Thyroid gland (tissue), 4 donors: ENCODE results near the gene MSANTD4. TPM values are rescaled to one million over a fixed set of nuclear protein-coding genes. Genes with fewer than 3 reads are reported as not detected.

ENCODE experiments used
- DNase-seq, 2 donors: peaks; one replicate each; pipeline ENCODE4 v3.0.0-alpha.2; 2019
- H3K27ac ChIP-seq, 3 donors: fragments of 200-600 bp; sonication (generic); 1 replicate in 2 of 3; 2 replicates in 1 of 3; pipeline ENCODE4 v1.5.1; 2016 to 2019; ENCODE audit warnings: mild to moderate bottlenecking in 1 of 3, moderate library complexity in 1 of 3
- H3K27me3 ChIP-seq: fragments of 200-600 bp; sonication (generic); one replicate; pipeline ENCODE4 v1.5.1; 2019
- H3K36me3 ChIP-seq, 2 donors: fragments of 200-600 bp; sonication (generic); one replicate each; pipeline ENCODE4 v1.5.1; 2016 to 2019
- H3K4me1 ChIP-seq, 2 donors: fragments of 200-600 bp; sonication (generic); one replicate each; pipeline ENCODE4 v1.5.1; 2017 to 2019
- H3K4me3 ChIP-seq, 3 donors: fragments of 200-600 bp; sonication (generic); replicated peaks in 1 of 3; 1 replicate in 2 of 3; 2 replicates in 1 of 3; pipeline ENCODE4 v1.5.1; 2016; ENCODE audit warnings: mild to moderate bottlenecking in 1 of 3
- H3K9me3 ChIP-seq: fragments of 200-600 bp; sonication (generic); one replicate; pipeline ENCODE4 v1.5.1; 2017
- POLR2A ChIP-seq, 2 donors: fragments of 450-650 bp; IDR thresholded peaks; one replicate each; pipeline ENCODE4 v1.6.1; 2017; ENCODE audit warnings: antibody characterized with exemption in 2 of 2, mild to moderate bottlenecking in 2 of 2, moderate library complexity in 1 of 2
- WGBS, 2 donors: methylation state at CpG; one replicate each; pipeline ENCODE4 v1.1.5; 2017; 5-methylcytosine and 5-hydroxymethylcytosine counted together
- intact Hi-C: fragments of 100-400 bp; cut with DNase I; formaldehyde crosslinking; loops from one replicate; pipeline ENCODE4 v1.15.1; 2023
- total RNA-seq, 4 donors: library from RNA; depleted of rRNA; stranded (reverse); fragments of >200 nt; gene quantifications; one replicate each; pipeline ENCODE4 v1.2.3, GENCODE V29; 2016
- TF ChIP-seq, protein P1 (sequence below), 6 experiments: fragments of 200-600 bp in 3 of 6; fragments of 450-650 bp in 3 of 6; sonication (generic) in 3 of 6; IDR thresholded peaks; one replicate each; pipeline ENCODE4 v1.5.1; 2016 to 2019; ENCODE audit warnings: antibody characterized with exemption in 6 of 6, mild to moderate bottlenecking in 2 of 6, inconsistent platforms in 1 of 6, moderate library complexity in 1 of 6

Gene MSANTD4
- total RNA-seq, 4 donors from 2014 or later, result 21.5 to 32.8 (median 30.5) TPM

DNA sequence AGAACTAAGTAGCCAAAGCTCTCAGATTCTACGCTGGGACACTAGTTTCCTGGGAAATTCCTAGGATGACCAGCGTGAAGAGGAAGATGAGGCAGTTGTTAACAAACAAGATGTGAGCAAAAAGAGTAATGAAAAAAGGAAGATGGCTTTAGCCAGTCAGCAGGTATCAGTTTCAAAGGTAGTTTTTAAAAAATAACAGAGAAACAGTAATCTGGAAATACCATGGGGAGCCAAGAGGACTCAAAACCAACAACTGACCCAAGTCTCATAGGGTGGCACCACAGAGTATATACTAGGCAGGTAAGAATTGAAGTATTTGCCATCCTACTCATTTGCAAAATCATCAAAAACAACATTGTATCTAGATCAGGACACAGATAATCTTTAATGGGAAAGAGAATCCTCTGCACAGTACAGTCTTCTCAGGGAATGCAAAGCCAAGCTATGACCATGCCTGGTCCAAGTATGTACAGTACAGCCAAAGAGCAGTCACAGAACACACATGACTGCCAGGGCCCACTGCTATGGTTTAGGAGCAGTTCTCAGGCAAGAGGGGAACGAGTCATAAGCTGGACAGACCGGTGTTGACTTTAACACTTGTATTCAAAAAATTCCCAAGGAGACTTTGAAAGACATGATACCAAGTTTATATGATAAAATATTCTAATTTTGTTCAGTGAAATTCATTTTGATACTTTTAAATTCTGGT is 20.6 kb downstream of the MSANTD4 start:
- Histone ChIP-seq H3K27ac (no peak overlapping the region), H3K9me3 (no peaks in the 10 kb centered on the region), H3K4me1 (no peaks in the 10 kb centered on the region), H3K36me3 (peaks cover 4 to 5% of the 10 kb centered on the region in 2 donors), H3K27me3 (no peaks in the 10 kb centered on the region), H3K4me3 (no peak overlapping the region)
- TF ChIP-seq, protein P1, sequence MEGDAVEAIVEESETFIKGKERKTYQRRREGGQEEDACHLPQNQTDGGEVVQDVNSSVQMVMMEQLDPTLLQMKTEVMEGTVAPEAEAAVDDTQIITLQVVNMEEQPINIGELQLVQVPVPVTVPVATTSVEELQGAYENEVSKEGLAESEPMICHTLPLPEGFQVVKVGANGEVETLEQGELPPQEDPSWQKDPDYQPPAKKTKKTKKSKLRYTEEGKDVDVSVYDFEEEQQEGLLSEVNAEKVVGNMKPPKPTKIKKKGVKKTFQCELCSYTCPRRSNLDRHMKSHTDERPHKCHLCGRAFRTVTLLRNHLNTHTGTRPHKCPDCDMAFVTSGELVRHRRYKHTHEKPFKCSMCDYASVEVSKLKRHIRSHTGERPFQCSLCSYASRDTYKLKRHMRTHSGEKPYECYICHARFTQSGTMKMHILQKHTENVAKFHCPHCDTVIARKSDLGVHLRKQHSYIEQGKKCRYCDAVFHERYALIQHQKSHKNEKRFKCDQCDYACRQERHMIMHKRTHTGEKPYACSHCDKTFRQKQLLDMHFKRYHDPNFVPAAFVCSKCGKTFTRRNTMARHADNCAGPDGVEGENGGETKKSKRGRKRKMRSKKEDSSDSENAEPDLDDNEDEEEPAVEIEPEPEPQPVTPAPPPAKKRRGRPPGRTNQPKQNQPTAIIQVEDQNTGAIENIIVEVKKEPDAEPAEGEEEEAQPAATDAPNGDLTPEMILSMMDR (IDR thresholded peaks at IDR 0.05), result no peak
- no peak for TF ChIP-seq POLR2A (IDR thresholded peaks at IDR 0.05)
- no peak for DNase-seq
- 95% methylated on average over 4 of the region's 4 CpGs for WGBS, 2 donors
- intact Hi-C loops, result no loop called here

DNA sequence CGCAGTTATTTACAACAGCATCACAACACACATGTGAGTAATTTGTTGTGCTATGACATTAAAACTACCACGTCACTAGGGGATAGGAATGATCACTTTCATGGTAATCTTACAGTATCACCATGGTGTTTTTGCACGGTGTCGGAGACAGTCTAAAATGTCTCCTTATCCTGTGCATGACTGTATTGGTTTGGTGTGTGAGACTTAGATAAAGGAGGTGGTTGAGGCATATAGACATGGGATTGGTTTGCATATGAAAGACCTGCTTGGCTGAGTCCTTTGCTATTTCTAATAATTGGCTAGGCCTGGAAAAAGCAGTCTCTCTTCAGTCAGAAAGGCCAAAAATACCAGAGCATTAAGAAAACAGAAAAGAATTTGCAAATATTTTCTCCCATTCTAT is 30.2 kb downstream of the MSANTD4 start:
- H3K27me3 ChIP-seq, result no peaks in the 10 kb centered on the region
- intact Hi-C loops, result no loop called here
- no peak for DNase-seq
- H3K4me3 ChIP-seq, result no peak overlapping the region
- WGBS, 2 donors, result 96 to 98% methylated on average over 4 of the region's 4 CpGs
- no peak for TF ChIP-seq POLR2A (IDR thresholded peaks at IDR 0.05)
- TF ChIP-seq, protein P1 (IDR thresholded peaks at IDR 0.05), result no peak
- H3K36me3 ChIP-seq, result peaks cover 5 to 9% of the 10 kb centered on the region in 2 donors
- H3K4me1 ChIP-seq, result no peaks in the 10 kb centered on the region
- H3K27ac ChIP-seq, result no peak overlapping the region
- H3K9me3 ChIP-seq, result no peaks in the 10 kb centered on the region

DNA sequence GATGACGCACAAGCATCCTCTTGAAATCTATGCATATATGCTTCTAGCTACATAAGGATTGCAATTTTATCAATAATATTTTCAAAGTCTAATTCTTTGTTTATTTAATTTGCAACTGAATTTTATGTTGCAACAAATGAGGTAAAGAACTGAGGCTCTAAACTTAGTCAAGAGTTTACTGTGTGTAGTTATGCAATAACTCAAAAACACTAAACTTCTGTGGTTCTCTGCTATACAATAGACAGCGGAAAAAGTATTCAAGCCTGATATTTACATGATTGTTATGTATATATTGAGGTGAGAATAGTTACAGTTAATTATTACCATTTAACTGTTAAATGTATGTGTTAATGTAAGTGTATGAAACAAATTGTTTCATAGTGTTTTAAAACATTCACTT is 32.9 kb downstream of the MSANTD4 start:
- no peak for DNase-seq
- H3K27me3 ChIP-seq, result no peaks in the 10 kb centered on the region
- H3K9me3 ChIP-seq, result no peaks in the 10 kb centered on the region
- TF ChIP-seq POLR2A (IDR thresholded peaks at IDR 0.05), result no peak
- TF ChIP-seq, protein P1 (IDR thresholded peaks at IDR 0.05), result no peak
- no peak overlapping the region for H3K4me3 ChIP-seq
- no peak overlapping the region for H3K27ac ChIP-seq
- WGBS, 2 donors, result 92 to 95% methylated on average over 2 of the region's 2 CpGs
- intact Hi-C loops, result no loop called here
- no peaks in the 10 kb centered on the region for H3K4me1 ChIP-seq
- H3K36me3 ChIP-seq, result no peaks in the 10 kb centered on the region

DNA sequence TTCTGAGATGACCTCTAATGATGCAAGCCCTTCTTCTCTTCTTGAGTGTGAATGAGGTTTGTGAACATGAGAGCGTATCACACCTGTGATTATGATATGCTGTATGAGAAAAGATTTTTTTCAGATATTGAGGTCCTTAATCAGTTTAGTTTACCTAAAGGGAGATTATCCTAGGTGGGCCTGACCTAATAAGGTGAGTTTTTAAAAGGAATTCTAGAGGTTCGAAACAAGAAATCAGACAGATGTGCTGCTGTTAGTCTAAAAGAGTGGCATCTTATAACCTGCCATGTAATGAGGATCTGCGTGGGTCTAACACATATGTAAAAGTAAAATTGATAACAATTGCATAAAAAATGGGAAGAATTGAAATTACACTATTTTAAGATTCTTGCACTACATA is 33.8 kb downstream of the MSANTD4 start:
- Histone ChIP-seq H3K36me3 (no peaks in the 10 kb centered on the region), H3K9me3 (no peaks in the 10 kb centered on the region), H3K27me3 (no peaks in the 10 kb centered on the region), H3K4me1 (no peaks in the 10 kb centered on the region), H3K4me3 (no peak overlapping the region), H3K27ac (no peak overlapping the region)
- no peak for DNase-seq
- TF ChIP-seq, protein P1 (IDR thresholded peaks at IDR 0.05), result no peak
- TF ChIP-seq POLR2A (IDR thresholded peaks at IDR 0.05), result no peak
- intact Hi-C loops, result no loop called here
- 92 to 94% methylated on average over 3 of the region's 3 CpGs for WGBS, 2 donors

DNA sequence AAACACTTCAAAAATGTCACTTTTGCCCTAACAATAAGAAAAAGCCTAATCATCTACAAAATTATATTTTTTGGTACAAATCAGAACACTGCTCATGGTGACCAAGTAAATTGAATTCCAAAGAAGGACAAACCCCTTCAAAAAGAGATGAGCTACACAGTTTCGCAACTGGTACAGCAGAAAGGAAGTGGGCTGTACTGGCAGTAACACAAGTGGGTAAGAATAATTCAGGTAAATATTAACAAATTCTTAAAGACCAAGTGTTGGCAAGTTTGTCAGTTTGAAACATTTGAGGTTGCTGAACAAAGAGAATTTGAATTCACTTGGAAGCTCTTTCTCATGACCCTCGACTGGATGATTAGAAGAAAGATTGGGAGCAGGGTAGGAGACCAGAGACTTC is 35.5 kb downstream of the MSANTD4 start:
- 90 to 91% methylated on average over 2 of the region's 2 CpGs for WGBS, 2 donors
- TF ChIP-seq, protein P1 (IDR thresholded peaks at IDR 0.05), result no peak
- no peak for TF ChIP-seq POLR2A (IDR thresholded peaks at IDR 0.05)
- Histone ChIP-seq H3K4me1 (no peaks in the 10 kb centered on the region), H3K27me3 (no peaks in the 10 kb centered on the region), H3K27ac (no peak overlapping the region), H3K9me3 (no peaks in the 10 kb centered on the region), H3K4me3 (no peak overlapping the region), H3K36me3 (no peaks in the 10 kb centered on the region)
- intact Hi-C loops, result no loop called here
- DNase-seq, result no peak
